Smooth muscle cell (in vitro differentiated cells): Measurements from ENCODE around the gene PCDH17. TPM values are rescaled to one million over a fixed set of nuclear protein-coding genes. Genes with fewer than 3 reads are reported as not detected.

Experiments used
- DNase-seq: peaks from one replicate; lab custom pipeline; 2025; ENCODE audit not compliant: unreplicated experiment; lab: John Stamatoyannopoulos, UW
- H2AFZ ChIP-seq: fragments of 200-600 bp; sonication (generic); 2 replicates; pipeline ENCODE4 v1.6.0; 2016; ENCODE audit warnings: antibody characterized with exemption, low read depth, mild to moderate bottlenecking
- H3F3A ChIP-seq: fragments of 200-600 bp; sonication (generic); 2 replicates; pipeline ENCODE4 v1.6.0; 2017; ENCODE audit warnings: antibody characterized with exemption, low read depth
- H3K27ac ChIP-seq: fragments of 200-600 bp; sonication (generic); 2 replicates; pipeline ENCODE4 v1.5.1; 2016; ENCODE audit warnings: low read depth, mild to moderate bottlenecking
- H3K27me3 ChIP-seq: fragments of 200-600 bp; sonication (generic); 2 replicates; pipeline ENCODE4 v1.6.1; 2016; ENCODE audit warnings: low read depth, mild to moderate bottlenecking
- H3K36me3 ChIP-seq: fragments of 200-600 bp; sonication (generic); 2 replicates; pipeline ENCODE4 v1.5.1; 2016; ENCODE audit warnings: low read depth
- H3K4me1 ChIP-seq: fragments of 200-600 bp; sonication (generic); 2 replicates; pipeline ENCODE4 v1.5.1; 2016; ENCODE audit warnings: low read depth
- H3K4me2 ChIP-seq: fragments of 200-600 bp; sonication (generic); 2 replicates; pipeline ENCODE4 v1.6.0; 2016; ENCODE audit warnings: mild to moderate bottlenecking
- H3K4me3 ChIP-seq: fragments of 200-600 bp; sonication (generic); 2 replicates; pipeline ENCODE4 v1.5.1; 2016; ENCODE audit warnings: mild to moderate bottlenecking
- H3K79me2 ChIP-seq: fragments of 200-600 bp; sonication (generic); 2 replicates; pipeline ENCODE4 v1.6.0; 2016; ENCODE audit warnings: low read depth, mild to moderate bottlenecking
- H3K9ac ChIP-seq: fragments of 200-600 bp; sonication (generic); 2 replicates; pipeline ENCODE4 v1.6.0; 2016; ENCODE audit warnings: low read depth
- H3K9me3 ChIP-seq: fragments of 200-600 bp; sonication (generic); replicated peaks from 2 replicates; pipeline ENCODE4 v1.5.1; 2016; ENCODE audit warnings: low read depth
- H4K20me1 ChIP-seq: fragments of 200-600 bp; sonication (generic); 2 replicates; pipeline ENCODE4 v1.6.0; 2016; ENCODE audit warnings: low read depth
- WGBS: methylation state at CpG from one replicate; pipeline ENCODE4 v1.1.7; 2016; ENCODE audit warnings: low lambda C conversion rate; 5-methylcytosine and 5-hydroxymethylcytosine counted together
- polyA plus RNA-seq: library from polyadenylated mRNA; unstranded; fragments of >200 nt; fragmentation: Nextera tagmentation; extraction: Ambion mirVana; gene quantifications from 2 replicates; pipeline ENCODE4 v1.2.1, GENCODE V29; 2016
- total RNA-seq: library from RNA; depleted of rRNA; stranded (reverse); fragments of >200 nt; gene quantifications from 2 replicates; pipeline ENCODE4 v1.2.3, GENCODE V29; 2014
- TF ChIP-seq, protein P1 (sequence below): fragments of 200-600 bp; sonication (generic); IDR thresholded peaks from 2 replicates; pipeline ENCODE4 v1.5.1; 2017; ENCODE audit warnings: borderline replicate concordance, mild to moderate bottlenecking, antibody characterized with exemption; ENCODE audit not compliant: insufficient read depth, poor library complexity, severe bottlenecking

PCDH17 gene
- total and polyA plus RNA-seq, 2 experiments from 2014 or later, result 5.9 to 9.6 TPM

DNA sequence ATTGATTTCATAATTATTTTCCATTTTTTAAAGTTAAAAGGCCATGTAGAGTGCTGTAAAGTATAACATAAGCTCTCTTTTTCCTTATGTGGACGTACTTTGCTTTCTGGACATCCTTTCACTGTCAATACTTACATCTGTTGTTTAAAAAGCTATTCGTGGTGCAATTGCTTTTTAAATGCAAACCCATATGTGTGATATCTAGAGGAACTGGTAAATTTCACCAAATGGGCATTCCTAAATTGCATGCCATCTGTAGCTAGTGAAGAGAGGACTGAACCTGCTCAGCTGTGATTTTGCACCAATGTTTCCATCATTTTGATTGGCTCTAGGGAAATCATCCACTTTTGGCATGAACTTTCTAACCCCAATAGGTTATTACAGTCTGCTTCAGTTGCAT lies 129.4 kb downstream of the PCDH17 start:
- TF ChIP-seq, protein P1, sequence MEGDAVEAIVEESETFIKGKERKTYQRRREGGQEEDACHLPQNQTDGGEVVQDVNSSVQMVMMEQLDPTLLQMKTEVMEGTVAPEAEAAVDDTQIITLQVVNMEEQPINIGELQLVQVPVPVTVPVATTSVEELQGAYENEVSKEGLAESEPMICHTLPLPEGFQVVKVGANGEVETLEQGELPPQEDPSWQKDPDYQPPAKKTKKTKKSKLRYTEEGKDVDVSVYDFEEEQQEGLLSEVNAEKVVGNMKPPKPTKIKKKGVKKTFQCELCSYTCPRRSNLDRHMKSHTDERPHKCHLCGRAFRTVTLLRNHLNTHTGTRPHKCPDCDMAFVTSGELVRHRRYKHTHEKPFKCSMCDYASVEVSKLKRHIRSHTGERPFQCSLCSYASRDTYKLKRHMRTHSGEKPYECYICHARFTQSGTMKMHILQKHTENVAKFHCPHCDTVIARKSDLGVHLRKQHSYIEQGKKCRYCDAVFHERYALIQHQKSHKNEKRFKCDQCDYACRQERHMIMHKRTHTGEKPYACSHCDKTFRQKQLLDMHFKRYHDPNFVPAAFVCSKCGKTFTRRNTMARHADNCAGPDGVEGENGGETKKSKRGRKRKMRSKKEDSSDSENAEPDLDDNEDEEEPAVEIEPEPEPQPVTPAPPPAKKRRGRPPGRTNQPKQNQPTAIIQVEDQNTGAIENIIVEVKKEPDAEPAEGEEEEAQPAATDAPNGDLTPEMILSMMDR, result no peak
- no peaks in the 10 kb centered on the region for H3K9me3 ChIP-seq
- no peaks in the 10 kb centered on the region for H3K79me2 ChIP-seq
- H3K4me2 ChIP-seq, result no peak overlapping the region
- no peaks in the 10 kb centered on the region for H3K27me3 ChIP-seq
- no peak for DNase-seq
- WGBS, result 83% methylated on average over 2 of the region's 2 CpGs
- no peaks in the 10 kb centered on the region for H3K36me3 ChIP-seq
- H4K20me1 ChIP-seq, result no peaks in the 10 kb centered on the region
- no peaks in the 10 kb centered on the region for H3F3A ChIP-seq
- H3K4me1 ChIP-seq, result no peaks in the 10 kb centered on the region
- H3K27ac ChIP-seq, result no peak overlapping the region
- no peak overlapping the region for H3K9ac ChIP-seq
- H3K4me3 ChIP-seq, result no peak overlapping the region
- H2AFZ ChIP-seq, result no peak overlapping the region

DNA sequence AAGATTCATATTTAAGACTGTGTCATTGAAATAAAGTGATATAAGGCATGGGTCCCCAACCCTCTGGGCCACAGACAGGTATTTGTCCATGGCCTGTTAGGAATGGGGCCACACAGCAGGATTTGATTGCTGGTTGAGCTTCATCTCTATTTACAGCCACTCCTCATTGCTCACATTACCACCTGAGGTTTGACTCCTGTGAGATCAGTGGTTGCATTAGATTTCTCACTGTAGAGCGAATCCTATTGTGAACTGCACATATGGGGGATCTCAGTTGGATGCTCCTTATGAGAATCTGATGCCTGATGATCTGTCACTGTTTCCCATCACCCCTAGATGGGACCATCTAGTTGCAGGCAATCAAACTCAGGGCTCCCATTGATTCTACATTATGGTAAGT lies 132.1 kb downstream of the PCDH17 start:
- Histone ChIP-seq H3K36me3 (no peaks in the 10 kb centered on the region), H3K9me3 (no peaks in the 10 kb centered on the region), H3K79me2 (no peaks in the 10 kb centered on the region), H3K4me1 (no peaks in the 10 kb centered on the region), H4K20me1 (no peaks in the 10 kb centered on the region), H3K4me3 (no peak overlapping the region), H3K27ac (no peak overlapping the region), H3K9ac (no peak overlapping the region), H2AFZ (no peak overlapping the region), H3K27me3 (no peaks in the 10 kb centered on the region), H3K4me2 (no peak overlapping the region), H3F3A (no peaks in the 10 kb centered on the region)
- TF ChIP-seq, protein P1, result no peak
- WGBS, result 78% methylated on average over 1 of the region's 1 CpG
- no peak for DNase-seq
